ENCODE data around the gene PSAP. TPM values are rescaled to one million over a fixed set of nuclear protein-coding genes. Genes with fewer than 3 reads are reported as not detected.

The PSAP gene
- total and polyA plus RNA-seq, 2 donors from 2014 or later: 1,082 to 1,249 TPM

GRCh38 chr10:71831646-71832552, 19.2 kb downstream of the PSAP start:
- Histone ChIP-seq H3K9me3 (ENCODE audit: control insufficient read depth in 2 of 3, insufficient read depth in 1 of 3, low read length in 3 of 3) (no peaks in the 10 kb centered on the region), H3K9ac (ENCODE audit: low read length in 3 of 3) (no peak overlapping the region), H3K27me3 (ENCODE audit: control insufficient read depth, insufficient read depth, low read length) (no peaks in the 10 kb centered on the region), H3K36me3 (ENCODE audit: control insufficient read depth in 2 of 3, insufficient read depth in 3 of 3, low read length in 3 of 3) (peaks cover 8 to 40% (median 32%) of the 10 kb centered on the region in 3 donors), H3K4me3 (ENCODE audit: low read length in 3 of 3) (no peak overlapping the region), H3K4me1 (ENCODE audit: control insufficient read depth in 2 of 3, insufficient read depth in 2 of 3, low read depth in 1 of 3, low read length in 3 of 3) (peaks cover 12 to 33% (median 26%) of the 10 kb centered on the region in 3 donors), H3K27ac (ENCODE audit: low read depth in 2 of 2, low read length in 2 of 2) (no peak overlapping the region)
- intact Hi-C loops (cut with DNase I): no loop called here
- TF ChIP-seq CTCF (IDR thresholded peaks at IDR 0.05; ENCODE audit: borderline replicate concordance, extremely low read depth, insufficient read depth): no peak
- FAIRE-seq (no peak), DNase-seq (no peak)

- peaks cover 2 to 22% (median 15%) of the 10 kb centered on the region in 3 donors for H3K4me1 ChIP-seq (ENCODE audit: control insufficient read depth in 2 of 3, insufficient read depth in 2 of 3, low read depth in 1 of 3, low read length in 3 of 3)
- FAIRE-seq (no peak), DNase-seq (no peak)
- H3K36me3 ChIP-seq (ENCODE audit: control insufficient read depth in 2 of 3, insufficient read depth in 3 of 3, low read length in 3 of 3): peaks cover 10 to 51% (median 37%) of the 10 kb centered on the region in 3 donors
- TF ChIP-seq CTCF (IDR thresholded peaks at IDR 0.05; ENCODE audit: borderline replicate concordance, extremely low read depth, insufficient read depth): no peak
- H3K9me3 ChIP-seq (ENCODE audit: control insufficient read depth in 2 of 3, insufficient read depth in 1 of 3, low read length in 3 of 3): no peaks in the 10 kb centered on the region
- no peaks in the 10 kb centered on the region for H3K27me3 ChIP-seq (ENCODE audit: control insufficient read depth, insufficient read depth, low read length)
- no peak overlapping the region for H3K27ac ChIP-seq (ENCODE audit: low read depth in 2 of 2, low read length in 2 of 2)
- H3K9ac ChIP-seq (ENCODE audit: low read length in 3 of 3): no peak overlapping the region
- intact Hi-C loops (cut with DNase I): no loop called here
- no peak overlapping the region for H3K4me3 ChIP-seq (ENCODE audit: low read length in 3 of 3)
These were observed 20.3 kb downstream of the PSAP start for GRCh38 chr10:71830726-71831125.

GRCh38 chr10:71829896-71830295, 21.2 kb downstream of the PSAP start:
- FAIRE-seq (no peak), DNase-seq (no peak)
- H3K27me3 ChIP-seq (ENCODE audit: control insufficient read depth, insufficient read depth, low read length): no peaks in the 10 kb centered on the region
- intact Hi-C loops (cut with DNase I): no loop called here
- H3K36me3 ChIP-seq (ENCODE audit: control insufficient read depth in 2 of 3, insufficient read depth in 3 of 3, low read length in 3 of 3): peaks cover 12 to 59% (median 43%) of the 10 kb centered on the region in 3 donors
- H3K4me1 ChIP-seq (ENCODE audit: control insufficient read depth in 2 of 3, insufficient read depth in 2 of 3, low read depth in 1 of 3, low read length in 3 of 3): peaks cover 0 to 16% (median 14%) of the 10 kb centered on the region in 3 donors
- no peak overlapping the region for H3K27ac ChIP-seq (ENCODE audit: low read depth in 2 of 2, low read length in 2 of 2)
- H3K4me3 ChIP-seq (ENCODE audit: low read length in 3 of 3): no peak overlapping the region
- no peaks in the 10 kb centered on the region for H3K9me3 ChIP-seq (ENCODE audit: control insufficient read depth in 2 of 3, insufficient read depth in 1 of 3, low read length in 3 of 3)
- no peak overlapping the region for H3K9ac ChIP-seq (ENCODE audit: low read length in 3 of 3)
- TF ChIP-seq CTCF (IDR thresholded peaks at IDR 0.05; ENCODE audit: borderline replicate concordance, extremely low read depth, insufficient read depth): no peak

Measured in kidney (tissue), 14 donors.